Measurements from ENCODE around the gene HSD17B13. TPM values are rescaled to one million over a fixed set of nuclear protein-coding genes. Genes with fewer than 3 reads are reported as not detected.

The HSD17B13 gene, protein sequence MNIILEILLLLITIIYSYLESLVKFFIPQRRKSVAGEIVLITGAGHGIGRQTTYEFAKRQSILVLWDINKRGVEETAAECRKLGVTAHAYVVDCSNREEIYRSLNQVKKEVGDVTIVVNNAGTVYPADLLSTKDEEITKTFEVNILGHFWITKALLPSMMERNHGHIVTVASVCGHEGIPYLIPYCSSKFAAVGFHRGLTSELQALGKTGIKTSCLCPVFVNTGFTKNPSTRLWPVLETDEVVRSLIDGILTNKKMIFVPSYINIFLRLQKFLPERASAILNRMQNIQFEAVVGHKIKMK
- total RNA-seq (2022; extraction: Qiagen RNA extraction), result 0.04 to 0.08 TPM in 2 of 5 replicates, not detected in the others

DNA sequence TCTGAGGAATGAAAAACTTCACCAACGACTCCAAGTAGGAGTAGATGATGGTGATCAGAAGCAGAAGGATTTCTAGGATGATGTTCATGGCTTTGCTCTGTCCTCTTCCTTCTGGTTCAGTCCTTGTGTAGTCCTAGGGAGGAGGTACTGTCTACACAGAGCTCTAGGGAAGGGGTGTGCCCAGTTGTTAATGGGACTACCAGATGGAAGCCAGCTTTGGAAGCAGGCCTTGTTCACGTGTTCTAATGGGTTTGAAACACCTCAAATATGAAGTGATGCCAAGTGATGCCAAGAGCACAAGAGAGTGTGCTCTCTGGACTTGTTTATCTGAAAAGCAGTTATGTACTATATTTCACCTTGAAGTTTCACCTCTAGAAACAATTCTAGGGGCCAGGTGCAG is at the start of gene HSD17B13:
TSS of gene HSD17B13 (minus strand) at position 129 of the 400 bp plus-strand sequence. CDS start at position 88, 41 bp downstream.

Other genes starting within 250 kb of the HSD17B13 start
- 3.9 to 6.0 TPM (median 4.8 TPM) in 5 replicates for gene KLHL8, start 102.3 kb downstream of the HSD17B13 start, total RNA-seq (2022; extraction: Qiagen RNA extraction)
- 44.7 to 53.1 TPM (median 49.3 TPM) in 5 replicates for gene HSD17B11, start 68.3 kb upstream of the HSD17B13 start, total RNA-seq (2022; extraction: Qiagen RNA extraction)
- gene NUDT9, start 99.7 kb upstream of the HSD17B13 start, total RNA-seq (2022; extraction: Qiagen RNA extraction), result 23.0 to 32.9 TPM (median 23.9 TPM) in 5 replicates
- gene SPARCL1, start 206.5 kb upstream of the HSD17B13 start, total RNA-seq (2022; extraction: Qiagen RNA extraction), result not detected in 5 replicates

All from A549 treated with CORT108297 at 1 μM for 4 hours (cell line).